SJCRH30 (cell line): ENCODE results near the gene GABRG3. TPM values are rescaled to one million over a fixed set of nuclear protein-coding genes. Genes with fewer than 3 reads are reported as not detected.
A peak's percentile ranks its signal among the peaks of the same experiment; 100 is the strongest.

Experiments used
- DNase-seq, 2 experiments: peaks; one replicate each; pipeline ENCODE4 v3.0.0-alpha.2; 2015 to 2020
- H3K27ac ChIP-seq: fragments of 250-450 bp; sonication (Bioruptor Pico); 2 replicates; pipeline ENCODE4 v1.5.1; 2020; ENCODE audit warnings: mild to moderate bottlenecking, moderate library complexity
- H3K27me3 ChIP-seq: fragments of 250-450 bp; sonication (Bioruptor Pico); 2 replicates; pipeline ENCODE4 v1.5.1; 2020; ENCODE audit warnings: mild to moderate bottlenecking, moderate library complexity
- H3K36me3 ChIP-seq: fragments of 250-450 bp; sonication (Bioruptor Pico); 2 replicates; pipeline ENCODE4 v1.5.1; 2020; ENCODE audit warnings: mild to moderate bottlenecking, moderate library complexity
- H3K4me1 ChIP-seq: fragments of 250-450 bp; sonication (Bioruptor Pico); 2 replicates; pipeline ENCODE4 v1.5.1; 2020; ENCODE audit warnings: mild to moderate bottlenecking, moderate library complexity
- H3K4me3 ChIP-seq: fragments of 250-450 bp; sonication (Bioruptor Pico); 2 replicates; pipeline ENCODE4 v1.5.1; 2020; ENCODE audit warnings: mild to moderate bottlenecking, moderate library complexity
- H3K9me3 ChIP-seq: fragments of 250-450 bp; sonication (Bioruptor Pico); replicated peaks from 2 replicates; pipeline ENCODE4 v1.5.1; 2020; ENCODE audit warnings: mild to moderate bottlenecking, moderate library complexity
- total RNA-seq: library from RNA; depleted of rRNA; stranded (reverse); fragments of >200 nt; shearing (Covaris generic); gene quantifications from 2 replicates; pipeline ENCODE4 v1.2.3, GENCODE V29; 2014

Gene GABRG3
- total RNA-seq, 1 experiment from 2014 or later, result 4.5 TPM

DNA sequence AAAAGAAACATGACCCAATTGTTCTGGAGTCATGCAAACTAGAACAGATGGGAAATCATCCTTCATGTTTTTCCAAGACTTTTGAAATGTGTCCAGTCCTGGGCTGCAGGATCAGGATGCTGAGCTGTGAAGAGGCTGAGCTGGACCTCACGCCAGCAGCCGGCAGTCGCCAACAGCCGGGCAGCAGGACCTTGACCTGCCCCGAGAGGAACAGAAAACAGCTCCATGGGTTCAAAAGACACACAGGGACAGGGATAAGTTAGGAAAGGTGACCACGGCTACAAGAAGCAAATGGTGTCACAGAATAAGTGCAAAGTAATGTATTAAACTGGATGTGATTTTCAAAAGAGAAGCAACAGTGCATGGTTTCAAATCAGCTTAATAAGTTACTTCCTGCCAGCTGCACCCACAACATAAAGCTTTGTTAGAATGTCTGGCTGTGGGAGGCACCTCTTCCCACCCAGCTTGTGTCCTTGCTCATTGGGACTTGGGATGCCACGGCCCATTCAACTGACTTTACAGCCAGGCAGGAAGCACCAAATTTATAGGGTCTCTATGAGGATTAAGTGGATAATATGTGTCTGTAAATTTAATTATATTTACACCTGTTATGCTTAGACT lies 266.4 kb downstream of the GABRG3 start:
- peak overlapping the region; percentile 29; the same call in 1 of the 2 replicates for H3K27ac ChIP-seq
- H3K27me3 ChIP-seq, result no peaks in the 10 kb centered on the region
- peak; percentile 21 to 57 for DNase-seq
- H3K9me3 ChIP-seq, result no peaks in the 10 kb centered on the region
- H3K4me3 ChIP-seq, result no peak overlapping the region
- peaks cover 12% of the 10 kb centered on the region for H3K4me1 ChIP-seq
- no peaks in the 10 kb centered on the region for H3K36me3 ChIP-seq

GRCh38 chr15:27238209-27238608 lies 267.2 kb downstream of the GABRG3 start:
- H3K36me3 ChIP-seq, result no peaks in the 10 kb centered on the region
- H3K4me3 ChIP-seq, result no peak overlapping the region
- H3K9me3 ChIP-seq, result no peaks in the 10 kb centered on the region
- DNase-seq, result no peak
- H3K27ac ChIP-seq, result peak overlapping the region; percentile 29; the same call in 1 of the 2 replicates
- no peaks in the 10 kb centered on the region for H3K27me3 ChIP-seq
- H3K4me1 ChIP-seq, result peaks cover 12% of the 10 kb centered on the region

GRCh38 chr15:27238707-27239423 lies 267.9 kb downstream of the GABRG3 start:
- no peaks in the 10 kb centered on the region for H3K27me3 ChIP-seq
- no peak overlapping the region for H3K4me3 ChIP-seq
- DNase-seq, result no peak
- H3K9me3 ChIP-seq, result no peaks in the 10 kb centered on the region
- H3K4me1 ChIP-seq, result peaks cover 12% of the 10 kb centered on the region
- no peaks in the 10 kb centered on the region for H3K36me3 ChIP-seq
- no peak overlapping the region for H3K27ac ChIP-seq

- H3K27me3 ChIP-seq, result no peaks in the 10 kb centered on the region
- no peak for DNase-seq
Measured at GRCh38 chr15:27241943-27242342, 271.0 kb downstream of the GABRG3 start.

DNA sequence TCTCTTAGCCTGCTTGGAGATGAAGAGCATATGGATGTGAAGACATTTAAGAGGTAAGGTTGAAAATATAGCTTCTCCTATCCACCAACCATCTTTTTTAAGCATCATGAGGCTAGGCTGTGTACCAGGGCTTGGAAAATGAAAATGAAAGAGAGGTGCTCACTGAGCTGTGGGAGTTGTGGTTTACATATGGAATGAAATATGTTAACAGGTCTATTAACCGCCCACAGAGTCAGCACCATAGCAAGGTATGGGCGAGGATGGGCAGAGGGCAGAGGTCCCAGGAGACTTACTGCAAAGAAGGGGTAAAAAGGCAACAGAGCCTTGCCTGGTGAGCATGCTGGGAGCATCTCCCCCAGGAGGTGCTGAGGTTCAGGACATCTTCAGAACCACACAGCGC lies 273.1 kb downstream of the GABRG3 start:
- Histone ChIP-seq H3K27ac (no peak overlapping the region), H3K9me3 (no peaks in the 10 kb centered on the region), H3K4me3 (no peak overlapping the region), H3K4me1 (no peaks in the 10 kb centered on the region), H3K27me3 (no peaks in the 10 kb centered on the region), H3K36me3 (no peaks in the 10 kb centered on the region)
- DNase-seq, result no peak

More at GRCh38 chr15:27241943-27242342, 271.0 kb downstream of the GABRG3 start:
- peaks cover 9% of the 10 kb centered on the region for H3K4me1 ChIP-seq
- H3K27ac ChIP-seq, result no peak overlapping the region
- H3K4me3 ChIP-seq, result no peak overlapping the region
- no peaks in the 10 kb centered on the region for H3K36me3 ChIP-seq
- no peaks in the 10 kb centered on the region for H3K9me3 ChIP-seq

- no peak overlapping the region for H3K27ac ChIP-seq
- no peaks in the 10 kb centered on the region for H3K4me1 ChIP-seq
- no peaks in the 10 kb centered on the region for H3K9me3 ChIP-seq
- DNase-seq, result no peak
- 0 out of 2 replicates have a peak, but pooled peaks cover 4% of the 10 kb centered on the region for H3K27me3 ChIP-seq
- no peak overlapping the region for H3K4me3 ChIP-seq
- H3K36me3 ChIP-seq, result no peaks in the 10 kb centered on the region
Measured at GRCh38 chr15:27248251-27248650, 277.3 kb downstream of the GABRG3 start.

- Histone ChIP-seq H3K36me3 (no peaks in the 10 kb centered on the region), H3K9me3 (no peaks in the 10 kb centered on the region), H3K27me3 (0 out of 2 replicates have a peak, but pooled peaks cover 4% of the 10 kb centered on the region), H3K4me3 (no peak overlapping the region), H3K27ac (no peak overlapping the region), H3K4me1 (no peaks in the 10 kb centered on the region)
- no peak for DNase-seq
Measured at GRCh38 chr15:27249046-27249759, 278.2 kb downstream of the GABRG3 start.

- Histone ChIP-seq H3K4me3 (no peak overlapping the region), H3K27me3 (0 out of 2 replicates have a peak, but pooled peaks cover 4% of the 10 kb centered on the region), H3K9me3 (no peaks in the 10 kb centered on the region), H3K4me1 (no peaks in the 10 kb centered on the region), H3K36me3 (no peaks in the 10 kb centered on the region), H3K27ac (no peak overlapping the region)
- no peak for DNase-seq
Measured at GRCh38 chr15:27249760-27250109, 278.8 kb downstream of the GABRG3 start.

GRCh38 chr15:27250223-27250622 lies 279.2 kb downstream of the GABRG3 start:
- Histone ChIP-seq H3K9me3 (no peaks in the 10 kb centered on the region), H3K27ac (no peak overlapping the region), H3K4me1 (no peaks in the 10 kb centered on the region), H3K27me3 (0 out of 2 replicates have a peak, but pooled peaks cover 4% of the 10 kb centered on the region), H3K36me3 (no peaks in the 10 kb centered on the region), H3K4me3 (no peak overlapping the region)
- DNase-seq, result no peak

DNA sequence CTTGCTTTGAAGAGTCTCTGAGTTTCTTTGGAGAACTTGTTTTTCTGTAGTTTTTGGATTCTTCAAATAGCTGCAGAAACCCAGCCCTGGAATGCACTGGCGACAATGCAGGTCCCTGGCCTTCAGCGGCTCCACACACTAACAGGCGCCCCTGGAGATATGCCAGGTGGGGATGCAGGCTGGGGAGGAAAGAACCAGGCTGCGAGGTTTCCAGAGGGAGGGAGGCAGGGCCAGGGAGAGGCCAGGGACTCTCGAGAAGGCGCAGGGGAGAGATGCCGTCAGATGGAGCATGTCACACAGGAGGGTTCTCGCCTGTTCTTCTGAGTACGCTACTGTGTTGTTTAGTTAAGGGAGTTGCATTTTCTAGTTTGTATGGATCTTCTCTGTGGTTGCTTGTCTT lies 283.1 kb downstream of the GABRG3 start:
- H3K9me3 ChIP-seq, result no peaks in the 10 kb centered on the region
- H3K27ac ChIP-seq, result no peak overlapping the region
- DNase-seq, result no peak
- 0 out of 2 replicates have a peak, but pooled peaks cover 4% of the 10 kb centered on the region for H3K27me3 ChIP-seq
- H3K4me3 ChIP-seq, result no peak overlapping the region
- no peaks in the 10 kb centered on the region for H3K36me3 ChIP-seq
- H3K4me1 ChIP-seq, result no peaks in the 10 kb centered on the region

DNA sequence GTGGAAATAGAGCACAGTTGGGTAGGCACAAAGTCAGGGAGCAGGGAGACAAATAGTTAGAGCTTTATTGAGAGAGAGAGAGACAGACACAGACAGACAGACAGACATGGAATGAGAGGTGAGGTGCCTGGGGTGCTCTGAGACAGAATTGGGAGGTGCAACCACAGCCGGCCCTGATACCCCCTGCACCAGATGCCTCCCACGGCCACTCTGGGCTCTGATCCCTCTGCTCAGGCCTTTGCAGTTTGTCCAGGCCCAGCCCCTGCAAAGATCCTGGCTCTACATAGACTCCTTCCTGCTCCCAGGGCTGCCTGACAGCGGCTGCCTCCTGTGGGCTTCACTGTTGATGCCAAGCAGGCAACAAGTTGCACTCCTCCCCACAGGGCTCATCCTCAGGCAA lies 283.8 kb downstream of the GABRG3 start:
- no peak overlapping the region for H3K27ac ChIP-seq
- H3K4me1 ChIP-seq, result no peaks in the 10 kb centered on the region
- no peaks in the 10 kb centered on the region for H3K9me3 ChIP-seq
- no peak overlapping the region for H3K4me3 ChIP-seq
- 0 out of 2 replicates have a peak, but pooled peaks cover 4% of the 10 kb centered on the region for H3K27me3 ChIP-seq
- DNase-seq, result no peak
- H3K36me3 ChIP-seq, result no peaks in the 10 kb centered on the region

DNA sequence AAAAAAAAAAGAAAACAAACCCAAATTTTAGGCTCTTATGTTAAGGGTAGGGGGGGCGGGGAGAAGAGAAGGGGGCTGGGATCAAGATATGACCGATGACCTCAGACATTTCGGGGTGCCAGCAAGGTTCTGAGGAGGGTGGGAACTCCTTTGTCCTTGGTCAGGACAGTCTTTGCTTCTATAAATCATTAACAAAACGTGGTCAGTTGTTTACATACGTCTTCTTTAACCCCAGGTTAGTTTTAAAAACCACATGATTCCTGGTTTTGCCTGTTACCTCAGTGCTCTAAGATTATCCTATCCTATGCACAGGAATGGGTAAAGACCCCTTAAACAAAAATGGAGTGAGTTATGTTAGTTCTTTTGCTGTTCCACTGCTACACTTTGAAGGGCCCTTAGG lies 285.5 kb downstream of the GABRG3 start:
- H3K4me1 ChIP-seq, result no peaks in the 10 kb centered on the region
- no peaks in the 10 kb centered on the region for H3K9me3 ChIP-seq
- H3K36me3 ChIP-seq, result no peaks in the 10 kb centered on the region
- H3K27me3 ChIP-seq, result 0 out of 2 replicates have a peak, but pooled peaks cover 4% of the 10 kb centered on the region
- no peak for DNase-seq
- H3K27ac ChIP-seq, result no peak overlapping the region
- no peak overlapping the region for H3K4me3 ChIP-seq

GRCh38 chr15:27258287-27258686 lies 287.3 kb downstream of the GABRG3 start:
- H3K4me3 ChIP-seq, result no peak overlapping the region
- DNase-seq, result no peak
- no peaks in the 10 kb centered on the region for H3K9me3 ChIP-seq
- no peaks in the 10 kb centered on the region for H3K36me3 ChIP-seq
- H3K4me1 ChIP-seq, result no peaks in the 10 kb centered on the region
- no peak overlapping the region for H3K27ac ChIP-seq
- no peaks in the 10 kb centered on the region for H3K27me3 ChIP-seq

DNA sequence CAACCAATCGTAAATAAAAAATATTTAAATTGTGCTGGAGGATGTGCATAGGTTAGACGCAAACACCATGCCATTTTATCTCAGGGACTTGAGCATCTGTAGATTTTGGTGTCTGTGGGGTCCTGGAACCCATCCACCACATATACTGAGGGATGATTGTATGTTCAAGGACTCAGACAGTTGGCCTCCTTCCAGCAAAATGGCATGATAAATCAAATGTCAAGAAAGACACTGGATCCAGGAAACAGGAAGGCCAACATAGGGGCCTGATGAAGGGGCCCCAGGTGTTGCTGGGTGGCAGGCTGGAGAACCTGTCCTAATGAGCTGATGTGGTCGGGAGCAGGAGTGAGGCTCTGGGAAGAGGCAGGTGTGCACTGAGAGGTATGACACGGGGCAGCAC lies 289.5 kb downstream of the GABRG3 start:
- H3K4me1 ChIP-seq, result no peaks in the 10 kb centered on the region
- H3K36me3 ChIP-seq, result no peaks in the 10 kb centered on the region
- H3K9me3 ChIP-seq, result no peaks in the 10 kb centered on the region
- H3K27me3 ChIP-seq, result no peaks in the 10 kb centered on the region
- H3K4me3 ChIP-seq, result no peak overlapping the region
- no peak for DNase-seq
- H3K27ac ChIP-seq, result no peak overlapping the region

GRCh38 chr15:27268923-27269322 lies 297.9 kb downstream of the GABRG3 start:
- H3K27ac ChIP-seq, result no peak overlapping the region
- no peaks in the 10 kb centered on the region for H3K9me3 ChIP-seq
- no peaks in the 10 kb centered on the region for H3K27me3 ChIP-seq
- no peak overlapping the region for H3K4me3 ChIP-seq
- no peaks in the 10 kb centered on the region for H3K36me3 ChIP-seq
- no peaks in the 10 kb centered on the region for H3K4me1 ChIP-seq
- no peak for DNase-seq
